DOHH2 (cell line): Measurements from ENCODE around the gene MAPK8IP1.

Experiments
- EZH2phosphoT487 ChIP-seq: fragments of 200-600 bp; sonication (generic); IDR thresholded peaks from 2 replicates; pipeline ENCODE4 v1.6.1; 2017; ENCODE audit warnings: borderline replicate concordance, mild to moderate bottlenecking, antibody characterized with exemption, low read length, moderate library complexity, mixed read lengths
- TF ChIP-seq, protein P1 (sequence below): fragments of 200-600 bp; sonication (generic); IDR thresholded peaks from one replicate; pipeline ENCODE4 v1.5.1; 2014; ENCODE audit warnings: antibody characterized with exemption, mild to moderate bottlenecking, low read depth, low read length; ENCODE audit not compliant: poor library complexity, severe bottlenecking

DNA sequence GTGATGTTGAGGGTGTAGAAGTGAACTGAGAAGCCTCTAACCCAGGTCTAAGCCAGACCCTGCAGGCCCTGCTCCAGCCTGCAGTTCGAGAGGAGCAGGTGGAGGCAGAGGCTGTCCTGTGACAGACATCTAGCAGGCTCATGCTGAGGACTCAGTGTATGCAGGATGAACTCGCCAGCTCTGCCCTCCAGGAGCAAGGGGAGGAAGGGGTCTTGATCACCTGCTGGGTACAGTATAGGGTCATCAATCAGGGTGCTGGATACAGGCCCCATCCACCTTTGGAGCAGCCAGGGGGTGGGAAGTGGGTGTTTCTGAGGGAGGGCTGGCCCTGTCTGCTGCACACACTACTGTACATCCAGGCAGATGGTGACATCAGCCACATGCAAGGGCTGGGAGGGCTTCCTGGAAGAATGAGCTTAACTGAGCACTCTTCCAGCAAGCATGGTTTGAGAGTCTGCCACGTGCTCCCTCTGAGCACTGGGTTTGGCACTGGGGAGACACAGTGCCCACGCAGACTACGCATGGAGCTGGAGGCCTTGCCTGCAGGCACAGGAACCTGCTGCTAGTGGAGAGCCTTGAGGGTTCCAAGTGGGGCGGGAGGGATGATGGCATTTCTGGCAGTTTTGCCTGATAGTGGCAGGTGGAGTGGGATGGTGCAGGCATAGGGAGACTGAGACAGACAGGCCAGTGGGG lies 9.2 kb downstream of the MAPK8IP1 start:
- TF ChIP-seq EZH2phosphoT487: no peak
- TF ChIP-seq, protein P1, sequence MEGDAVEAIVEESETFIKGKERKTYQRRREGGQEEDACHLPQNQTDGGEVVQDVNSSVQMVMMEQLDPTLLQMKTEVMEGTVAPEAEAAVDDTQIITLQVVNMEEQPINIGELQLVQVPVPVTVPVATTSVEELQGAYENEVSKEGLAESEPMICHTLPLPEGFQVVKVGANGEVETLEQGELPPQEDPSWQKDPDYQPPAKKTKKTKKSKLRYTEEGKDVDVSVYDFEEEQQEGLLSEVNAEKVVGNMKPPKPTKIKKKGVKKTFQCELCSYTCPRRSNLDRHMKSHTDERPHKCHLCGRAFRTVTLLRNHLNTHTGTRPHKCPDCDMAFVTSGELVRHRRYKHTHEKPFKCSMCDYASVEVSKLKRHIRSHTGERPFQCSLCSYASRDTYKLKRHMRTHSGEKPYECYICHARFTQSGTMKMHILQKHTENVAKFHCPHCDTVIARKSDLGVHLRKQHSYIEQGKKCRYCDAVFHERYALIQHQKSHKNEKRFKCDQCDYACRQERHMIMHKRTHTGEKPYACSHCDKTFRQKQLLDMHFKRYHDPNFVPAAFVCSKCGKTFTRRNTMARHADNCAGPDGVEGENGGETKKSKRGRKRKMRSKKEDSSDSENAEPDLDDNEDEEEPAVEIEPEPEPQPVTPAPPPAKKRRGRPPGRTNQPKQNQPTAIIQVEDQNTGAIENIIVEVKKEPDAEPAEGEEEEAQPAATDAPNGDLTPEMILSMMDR: no peak
